Measurements from ENCODE around the gene CFDP1.

CFDP1 gene

GRCh38 chr16:75266738-75267630, 166.3 kb downstream of the CFDP1 start:
- DNase-seq (ENCODE audit: low read depth, low spot score) = no peak
- in situ Hi-C loops (cut with HindIII; ENCODE audit: low sequenced_read_pairs) = no loop called here
- TF ChIP-seq CTCF (IDR thresholded peaks at IDR 0.05; ENCODE audit: low read depth, low read length) = no peak
- no peak overlapping the region for H3K4me3 ChIP-seq (ENCODE audit: low read depth, low read length)

GRCh38 chr16:75265911-75266701, 167.2 kb downstream of the CFDP1 start:
- in situ Hi-C loops (cut with HindIII; ENCODE audit: low sequenced_read_pairs) = no loop called here
- no peak for TF ChIP-seq CTCF (IDR thresholded peaks at IDR 0.05; ENCODE audit: low read depth, low read length)
- peak; percentile 51 for DNase-seq (ENCODE audit: low read depth, low spot score)
- peak overlapping the region; percentile 95 for H3K4me3 ChIP-seq (ENCODE audit: low read depth, low read length)

GRCh38 chr16:75264999-75265910, 168.0 kb downstream of the CFDP1 start:
- peak overlapping the region; percentile 95 for H3K4me3 ChIP-seq (ENCODE audit: low read depth, low read length)
- no peak for DNase-seq (ENCODE audit: low read depth, low spot score)
- no peak for TF ChIP-seq CTCF (IDR thresholded peaks at IDR 0.05; ENCODE audit: low read depth, low read length)
- in situ Hi-C loops (cut with HindIII; ENCODE audit: low sequenced_read_pairs) = no loop called here

GRCh38 chr16:75264457-75264998, 168.8 kb downstream of the CFDP1 start:
- in situ Hi-C loops (cut with HindIII; ENCODE audit: low sequenced_read_pairs) = no loop called here
- DNase-seq (ENCODE audit: low read depth, low spot score) = peak; percentile 46
- no peak for TF ChIP-seq CTCF (IDR thresholded peaks at IDR 0.05; ENCODE audit: low read depth, low read length)
- H3K4me3 ChIP-seq (ENCODE audit: low read depth, low read length) = peak overlapping the region; percentile 95

GRCh38 chr16:75263963-75264445, 169.3 kb downstream of the CFDP1 start:
- TF ChIP-seq CTCF (IDR thresholded peaks at IDR 0.05; ENCODE audit: low read depth, low read length) = no peak
- no peak for DNase-seq (ENCODE audit: low read depth, low spot score)
- peak overlapping the region; percentile 95 for H3K4me3 ChIP-seq (ENCODE audit: low read depth, low read length)
- in situ Hi-C loops (cut with HindIII; ENCODE audit: low sequenced_read_pairs) = no loop called here
